Measurements from ENCODE around the gene OBP2B. TPM values are rescaled to one million over a fixed set of nuclear protein-coding genes. Genes with fewer than 3 reads are reported as not detected.
A peak's percentile ranks its signal among the peaks of the same experiment; 100 is the strongest.
"Not testable (repeated sequence)": the region's sequence is repeated elsewhere in the genome, so short reads cannot be mapped to it uniquely, and the experiment has no call there.

The OBP2B gene
- total RNA-seq = not detected in 2 replicates

GRCh38 chr9:133208880-133209300, at the start of gene OBP2B:
Gene OBP2B, minus strand, starts transcription at chr9:133209250. Its CDS starts 51 bp downstream, at chr9:133209199.
- DNase-seq (ENCODE audit: extremely low read depth, low read depth, low spot score) = not testable (repeated sequence)

- DNase-seq (ENCODE audit: extremely low read depth, low read depth, low spot score) = no peak
Measured at GRCh38 chr9:133258061-133259015, 49.3 kb upstream of the OBP2B start.

GRCh38 chr9:133257465-133257956, 48.5 kb upstream of the OBP2B start:
- DNase-seq (ENCODE audit: extremely low read depth, low read depth, low spot score) = peak; percentile 7

GRCh38 chr9:133256686-133257091, 47.6 kb upstream of the OBP2B start:
- no peak for DNase-seq (ENCODE audit: extremely low read depth, low read depth, low spot score)

GRCh38 chr9:133256136-133256461, 47.0 kb upstream of the OBP2B start:
- DNase-seq (ENCODE audit: extremely low read depth, low read depth, low spot score) = no peak

- no peak for DNase-seq (ENCODE audit: extremely low read depth, low read depth, low spot score)
Measured at GRCh38 chr9:133255371-133256135, 46.5 kb upstream of the OBP2B start.

GRCh38 chr9:133254471-133254870, 45.4 kb upstream of the OBP2B start:
- no peak for DNase-seq (ENCODE audit: extremely low read depth, low read depth, low spot score)

GRCh38 chr9:133253268-133253667, 44.2 kb upstream of the OBP2B start:
- no peak for DNase-seq (ENCODE audit: extremely low read depth, low read depth, low spot score)

GRCh38 chr9:133252301-133253020, 43.4 kb upstream of the OBP2B start:
- DNase-seq (ENCODE audit: extremely low read depth, low read depth, low spot score) = no peak

GRCh38 chr9:133251773-133252172, 42.7 kb upstream of the OBP2B start:
- DNase-seq (ENCODE audit: extremely low read depth, low read depth, low spot score) = no peak

GRCh38 chr9:133251221-133251620, 42.2 kb upstream of the OBP2B start:
- not testable (repeated sequence) for DNase-seq (ENCODE audit: extremely low read depth, low read depth, low spot score)

GRCh38 chr9:133250741-133251170, 41.7 kb upstream of the OBP2B start:
- DNase-seq (ENCODE audit: extremely low read depth, low read depth, low spot score) = no peak

GRCh38 chr9:133249337-133249736, 40.3 kb upstream of the OBP2B start:
- DNase-seq (ENCODE audit: extremely low read depth, low read depth, low spot score) = no peak

GRCh38 chr9:133248726-133249295, 39.8 kb upstream of the OBP2B start:
- DNase-seq (ENCODE audit: extremely low read depth, low read depth, low spot score) = no peak

GRCh38 chr9:133247632-133248031, 38.6 kb upstream of the OBP2B start:
- no peak for DNase-seq (ENCODE audit: extremely low read depth, low read depth, low spot score)

- DNase-seq (ENCODE audit: extremely low read depth, low read depth, low spot score) = no peak
Measured at GRCh38 chr9:133246991-133247390, 37.9 kb upstream of the OBP2B start.

GRCh38 chr9:133246562-133246961, 37.5 kb upstream of the OBP2B start:
- DNase-seq (ENCODE audit: extremely low read depth, low read depth, low spot score) = no peak

- no peak for DNase-seq (ENCODE audit: extremely low read depth, low read depth, low spot score)
Measured at GRCh38 chr9:133242991-133243390, 33.9 kb upstream of the OBP2B start.

GRCh38 chr9:133242241-133242640, 33.2 kb upstream of the OBP2B start:
- DNase-seq (ENCODE audit: extremely low read depth, low read depth, low spot score) = no peak

GRCh38 chr9:133239533-133240090, 30.6 kb upstream of the OBP2B start:
- DNase-seq (ENCODE audit: extremely low read depth, low read depth, low spot score) = no peak
